ENCODE measurements around the gene IFI44L. TPM values are rescaled to one million over a fixed set of nuclear protein-coding genes. Genes with fewer than 3 reads are reported as not detected.

The IFI44L gene
- polyA plus RNA-seq, 3 donors, result 7.1 to 8.7 (median 8.3) TPM

GRCh38 chr1:78683079-78683478 lies 62.8 kb downstream of the IFI44L start:
- no peak for DNase-seq (ENCODE audit: low read depth in 3 of 3, low spot score in 2 of 3)

- no peak for DNase-seq (ENCODE audit: low read depth in 3 of 3, low spot score in 2 of 3)
Observed at GRCh38 chr1:78687315-78687714, 67.1 kb downstream of the IFI44L start.

- no peak for DNase-seq (ENCODE audit: low read depth in 3 of 3, low spot score in 2 of 3)
Observed at GRCh38 chr1:78687914-78688313, 67.7 kb downstream of the IFI44L start.

- DNase-seq (ENCODE audit: low read depth in 3 of 3, low spot score in 2 of 3), result no peak
Observed at GRCh38 chr1:78688697-78689096, 68.4 kb downstream of the IFI44L start.

DNA sequence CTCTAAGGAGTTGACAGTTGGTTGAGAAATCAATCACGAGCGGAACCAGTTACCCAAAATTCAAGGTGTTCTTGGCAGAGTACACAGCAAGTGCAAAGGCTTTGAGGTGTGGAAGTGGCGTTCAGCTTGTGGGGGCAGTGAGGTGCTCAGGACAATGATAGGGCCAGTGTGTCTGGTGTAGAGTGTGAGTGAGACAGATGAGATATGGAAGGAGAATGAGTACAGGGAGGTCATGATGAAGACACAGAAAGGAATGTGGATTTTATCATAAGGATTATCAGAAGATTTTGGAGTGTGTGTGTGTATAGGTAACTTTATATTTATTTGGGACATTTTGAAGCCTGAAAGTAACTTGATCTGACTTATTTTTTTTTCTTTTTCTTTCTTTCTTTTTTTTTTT lies 70.3 kb downstream of the IFI44L start:
- DNase-seq (ENCODE audit: low read depth in 3 of 3, low spot score in 2 of 3), result no peak

DNA sequence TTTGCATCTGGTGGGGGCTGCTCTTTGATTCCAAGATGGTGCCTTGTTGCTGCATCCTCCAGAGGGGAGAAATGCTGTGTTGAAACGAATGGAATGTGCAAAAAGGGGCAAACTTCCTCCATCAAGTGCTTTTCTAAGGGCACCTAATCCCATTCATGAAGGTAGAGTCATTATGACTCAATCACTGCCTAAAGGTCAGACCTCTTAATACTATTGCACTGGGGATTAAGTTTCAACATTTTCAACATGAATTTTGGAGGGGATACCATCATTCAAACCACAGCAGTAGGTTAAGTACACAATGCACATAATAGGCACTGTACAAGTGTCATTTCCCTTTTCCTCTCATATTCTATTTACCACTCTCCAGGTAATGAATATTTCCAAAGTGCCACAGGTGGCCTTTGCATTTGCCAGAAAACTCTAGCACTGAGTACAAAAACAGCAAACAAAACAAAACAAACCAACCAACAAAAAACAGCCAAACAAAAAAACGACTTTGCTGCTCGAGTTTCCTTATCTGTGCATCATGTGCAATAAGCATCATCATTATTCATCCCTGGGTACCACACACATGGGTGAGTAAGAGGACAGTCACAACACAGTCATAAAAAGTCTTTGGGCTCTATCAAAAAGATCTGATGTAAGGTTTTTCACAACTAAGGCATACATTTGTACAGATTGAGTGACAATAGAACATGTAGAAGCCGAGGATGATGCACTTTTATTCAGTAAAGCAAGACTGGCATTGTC lies 71.9 kb downstream of the IFI44L start:
- DNase-seq (ENCODE audit: low read depth in 3 of 3, low spot score in 2 of 3), result no peak

Other genes starting within 250 kb of the IFI44L start
- gene PTGFR, start 129.5 kb upstream of the IFI44L start, polyA plus RNA-seq (ENCODE audit: insufficient read length in 3 of 3), result under 1 TPM; 0.20 to 0.35 (median 0.31) TPM
- 10 to 100 TPM; 15.3 to 18.7 (median 18.5) TPM for gene IFI44, start 29.4 kb downstream of the IFI44L start, polyA plus RNA-seq (ENCODE audit: insufficient read length in 3 of 3)